Activated CD4-positive, alpha-beta T cell treated with anti-CD3 and anti-CD28 coated beads, Interleukin-2, amount 50 U/mL, for 48 hours (primary cell): ENCODE results near the gene KCND3.

Experiments
- DNase-seq, 2 experiments: peaks; one replicate each; pipeline ENCODE4 v3.0.0-alpha.2; 2020

KCND3 gene

GRCh38 chr1:111837393-111837792, 152.1 kb downstream of the KCND3 start:
- DNase-seq = no peak

GRCh38 chr1:111836111-111836510, 153.4 kb downstream of the KCND3 start:
- DNase-seq = no peak

- DNase-seq = no peak
Observed at GRCh38 chr1:111835514-111835913, 154.0 kb downstream of the KCND3 start.

- no peak for DNase-seq
Observed at GRCh38 chr1:111834956-111835355, 154.5 kb downstream of the KCND3 start.

- no peak for DNase-seq
Observed at GRCh38 chr1:111833334-111833733, 156.1 kb downstream of the KCND3 start.

- no peak for DNase-seq
Observed at GRCh38 chr1:111832521-111833155, 156.8 kb downstream of the KCND3 start.

GRCh38 chr1:111831153-111831552, 158.3 kb downstream of the KCND3 start:
- no peak for DNase-seq

- no peak for DNase-seq
Observed at GRCh38 chr1:111827946-111828345, 161.5 kb downstream of the KCND3 start.

GRCh38 chr1:111826278-111826677, 163.2 kb downstream of the KCND3 start:
- DNase-seq = no peak

- no peak for DNase-seq
Observed at GRCh38 chr1:111825217-111825616, 164.3 kb downstream of the KCND3 start.

GRCh38 chr1:111822138-111822537, 167.3 kb downstream of the KCND3 start:
- DNase-seq = no peak

GRCh38 chr1:111821121-111821745, 168.2 kb downstream of the KCND3 start:
- DNase-seq = no peak

GRCh38 chr1:111819566-111820263, 169.8 kb downstream of the KCND3 start:
- no peak for DNase-seq

- no peak for DNase-seq
Observed at GRCh38 chr1:111818546-111818945, 170.9 kb downstream of the KCND3 start.

- no peak for DNase-seq
Observed at GRCh38 chr1:111818081-111818480, 171.4 kb downstream of the KCND3 start.

GRCh38 chr1:111814642-111815041, 174.8 kb downstream of the KCND3 start:
- DNase-seq = no peak

GRCh38 chr1:111814305-111814628, 175.2 kb downstream of the KCND3 start:
- DNase-seq = no peak

GRCh38 chr1:111813440-111814304, 175.8 kb downstream of the KCND3 start:
- DNase-seq = no peak

GRCh38 chr1:111812306-111812705, 177.2 kb downstream of the KCND3 start:
- no peak for DNase-seq

- no peak for DNase-seq
Observed at GRCh38 chr1:111811891-111812290, 177.6 kb downstream of the KCND3 start.

GRCh38 chr1:111805251-111805650, 184.2 kb downstream of the KCND3 start:
- no peak for DNase-seq

GRCh38 chr1:111804776-111805175, 184.7 kb downstream of the KCND3 start:
- DNase-seq = no peak

- no peak for DNase-seq
Observed at GRCh38 chr1:111803951-111804350, 185.5 kb downstream of the KCND3 start.
